Forelimb muscle (tissue), 1 donor: Measurements from ENCODE around the gene GPC5. TPM values are rescaled to one million over a fixed set of nuclear protein-coding genes. Genes with fewer than 3 reads are reported as not detected.
"Not testable (repeated sequence)": the region's sequence is repeated elsewhere in the genome, so short reads cannot be mapped to it uniquely, and the experiment has no call there.

Experiments used
- DNase-seq: peaks from one replicate; pipeline ENCODE4 v3.0.0-alpha.2; 2013; ENCODE audit warnings: low read depth
- polyA plus RNA-seq: library from polyadenylated mRNA; unstranded; fragments of 120-200 nt; gene quantifications from one replicate; pipeline ENCODE4 v1.2.1, GENCODE V29; 2013; ENCODE audit not compliant: insufficient read length

The GPC5 gene
- polyA plus RNA-seq, 1 donor, result 0.57 TPM

GRCh38 chr13:91868351-91868750 is 469.9 kb downstream of the GPC5 start:
- no peak for DNase-seq

- DNase-seq, result no peak
Observed at GRCh38 chr13:91878491-91878890, 480.1 kb downstream of the GPC5 start.

- DNase-seq, result no peak
Observed at GRCh38 chr13:91879360-91879759, 480.9 kb downstream of the GPC5 start.

GRCh38 chr13:91882918-91883317 is 484.5 kb downstream of the GPC5 start:
- DNase-seq, result no peak

- no peak for DNase-seq
Observed at GRCh38 chr13:91889641-91890040, 491.2 kb downstream of the GPC5 start.

GRCh38 chr13:91891141-91891540 is 492.7 kb downstream of the GPC5 start:
- peak; percentile 57 for DNase-seq

- DNase-seq, result no peak
Observed at GRCh38 chr13:91893040-91893439, 494.6 kb downstream of the GPC5 start.

GRCh38 chr13:91894316-91894715 is 495.9 kb downstream of the GPC5 start:
- peak; percentile 63 for DNase-seq

GRCh38 chr13:91896547-91896946 is 498.1 kb downstream of the GPC5 start:
- DNase-seq, result peak; percentile 55

- DNase-seq, result not testable (repeated sequence)
Observed at GRCh38 chr13:91898986-91899385, 500.6 kb downstream of the GPC5 start.

GRCh38 chr13:91902291-91902690 is 503.9 kb downstream of the GPC5 start:
- DNase-seq, result no peak

- DNase-seq, result no peak
Observed at GRCh38 chr13:91904005-91904404, 505.6 kb downstream of the GPC5 start.

GRCh38 chr13:91904597-91904996 is 506.2 kb downstream of the GPC5 start:
- DNase-seq, result no peak

GRCh38 chr13:91907398-91907797 is 509.0 kb downstream of the GPC5 start:
- DNase-seq, result no peak

- DNase-seq, result no peak
Observed at GRCh38 chr13:91909617-91910016, 511.2 kb downstream of the GPC5 start.

- DNase-seq, result no peak
Observed at GRCh38 chr13:91922969-91923592, 524.7 kb downstream of the GPC5 start.

- DNase-seq, result no peak
Observed at GRCh38 chr13:91930687-91931086, 532.3 kb downstream of the GPC5 start.

- DNase-seq, result peak; percentile 24
Observed at GRCh38 chr13:91934354-91934753, 535.9 kb downstream of the GPC5 start.

GRCh38 chr13:91946498-91947070 is 548.2 kb downstream of the GPC5 start:
- no peak for DNase-seq

- DNase-seq, result no peak
Observed at GRCh38 chr13:91948736-91949135, 550.3 kb downstream of the GPC5 start.

GRCh38 chr13:91950803-91951202 is 552.4 kb downstream of the GPC5 start:
- DNase-seq, result no peak

- DNase-seq, result no peak
Observed at GRCh38 chr13:91955546-91956355, 557.3 kb downstream of the GPC5 start.

GRCh38 chr13:91960947-91961346 is 562.5 kb downstream of the GPC5 start:
- DNase-seq, result no peak
